HepG2 (cell line): ENCODE measurements around the gene C19orf18. TPM values are rescaled to one million over a fixed set of nuclear protein-coding genes. Genes with fewer than 3 reads are reported as not detected.

Source experiments
- ATF2 ChIP-seq: sonication (generic); formaldehyde crosslinking; IDR thresholded peaks from 2 replicates; pipeline ENCODE4 v1.4.0; 2020; ENCODE audit warnings: missing genetic modification reagents
- CBX1 ChIP-seq: IDR thresholded peaks from one replicate; pipeline ENCODE4 v1.6.1; 2016; ENCODE audit warnings: antibody characterized with exemption, low read depth
- CBX5 ChIP-seq: sonication (generic); formaldehyde crosslinking; IDR thresholded peaks from 2 replicates; pipeline ENCODE4 v1.4.0; 2020; ENCODE audit warnings: missing genetic modification reagents, borderline replicate concordance
- ETS1 ChIP-seq: sonication (generic); formaldehyde crosslinking; IDR thresholded peaks from 2 replicates; pipeline ENCODE4 v1.4.0; 2020; ENCODE audit warnings: missing genetic modification reagents
- FOXA1 ChIP-seq, 2 experiments: fragments of 450-650 bp in 1 of 2; sonication (generic) in 1 of 2; formaldehyde crosslinking in 1 of 2; IDR thresholded peaks; 2 replicates each; pipeline versions ENCODE4 v1.4.0 to v1.6.1; 2016 to 2020; ENCODE audit warnings: missing genetic modification reagents in 1 of 2
- FOXJ3 ChIP-seq: sonication (generic); formaldehyde crosslinking; IDR thresholded peaks from 2 replicates; pipeline ENCODE4 v1.4.0; 2020; ENCODE audit warnings: missing genetic modification reagents, mild to moderate bottlenecking, borderline replicate concordance
- HMGXB3 ChIP-seq: sonication (generic); formaldehyde crosslinking; IDR thresholded peaks from 2 replicates; pipeline ENCODE4 v1.4.0; 2020; ENCODE audit warnings: missing genetic modification reagents, borderline replicate concordance
- MAZ ChIP-seq, 2 experiments: sonication (generic) in 1 of 2; formaldehyde crosslinking in 1 of 2; IDR thresholded peaks; 2 replicates each; pipeline versions ENCODE4 v1.5.0 to v1.6.1; 2012 to 2020; ENCODE audit warnings: low read depth in 2 of 2, mild to moderate bottlenecking in 2 of 2, borderline replicate concordance in 1 of 2, improper control_type of control experiment in 1 of 2, low read length in 1 of 2, missing genetic modification reagents in 1 of 2, moderate library complexity in 1 of 2
- NR2C2 ChIP-seq: sonication (generic); formaldehyde crosslinking; IDR thresholded peaks from 2 replicates; pipeline ENCODE4 v1.4.0; 2020; ENCODE audit warnings: missing genetic modification reagents, mild to moderate bottlenecking, moderate library complexity, borderline replicate concordance
- POGZ ChIP-seq: sonication (generic); formaldehyde crosslinking; IDR thresholded peaks from 2 replicates; pipeline ENCODE4 v1.4.0; 2020; ENCODE audit warnings: mild to moderate bottlenecking, missing genetic modification reagents
- RBAK ChIP-seq: sonication (generic); formaldehyde crosslinking; IDR thresholded peaks from 2 replicates; pipeline ENCODE4 v1.5.1; 2020; ENCODE audit warnings: mild to moderate bottlenecking, missing genetic modification reagents
- TRAFD1 ChIP-seq: sonication (generic); formaldehyde crosslinking; IDR thresholded peaks from 2 replicates; pipeline ENCODE4 v1.5.1; 2020; ENCODE audit warnings: missing genetic modification reagents, mild to moderate bottlenecking, borderline replicate concordance
- ZBTB3 ChIP-seq: sonication (generic); formaldehyde crosslinking; IDR thresholded peaks from 2 replicates; pipeline ENCODE4 v1.4.0; 2020; ENCODE audit warnings: low read depth, mild to moderate bottlenecking, moderate library complexity, missing genetic modification reagents, borderline replicate concordance
- ZMAT3 ChIP-seq: sonication (generic); formaldehyde crosslinking; conservative IDR thresholded peaks from 2 replicates; pipeline ENCODE4 v1.7.0; 2021; ENCODE audit warnings: missing genetic modification reagents
- ZNF10 ChIP-seq: sonication (generic); formaldehyde crosslinking; IDR thresholded peaks from 2 replicates; pipeline ENCODE4 v1.4.0; 2020; ENCODE audit warnings: mild to moderate bottlenecking, low read depth, missing genetic modification reagents, borderline replicate concordance
- ZNF264 ChIP-seq: sonication (generic); formaldehyde crosslinking; IDR thresholded peaks from 2 replicates; pipeline ENCODE4 v1.4.0; 2020; ENCODE audit warnings: missing genetic modification reagents
- ZNF740 ChIP-seq: sonication (generic); formaldehyde crosslinking; IDR thresholded peaks from 2 replicates; pipeline ENCODE4 v1.4.0; 2020; ENCODE audit warnings: missing genetic modification reagents
- ZSCAN12 ChIP-seq: sonication (generic); formaldehyde crosslinking; IDR thresholded peaks from 2 replicates; pipeline ENCODE4 v1.9.0; 2021; ENCODE audit warnings: mild to moderate bottlenecking, missing genetic modification reagents
- polyA plus RNA-seq, 8 experiments: library from polyadenylated mRNA; depleted of rRNA in 3 of 8; stranded (reverse) in 7 of 8; unstranded in 1 of 8; fragments of >200 nt; fragmentation: Illumina TruSeq in 4 of 8; extraction: Trizol in 4 of 8; gene quantifications; 2 replicates each; pipeline versions ENCODE4 v1.2.1 to v1.2.3, GENCODE V29; 2011 to 2016; ENCODE audit warnings: low read depth in 4 of 8, missing spikeins in 1 of 8, mixed read lengths in 1 of 8; ENCODE audit not compliant: insufficient read depth in 1 of 8
- total RNA-seq, 5 experiments: library from RNA; depleted of rRNA; stranded (reverse); fragments of >200 nt; fragmentation: Illumina TruSeq; extraction: Trizol; gene quantifications; 2 replicates each; pipeline ENCODE4 v1.2.3, GENCODE V29; 2016; ENCODE audit warnings: low read depth in 1 of 5

The C19orf18 gene
- total and polyA plus RNA-seq, 2 of the 13 experiments (the other 11 are each of a cell fraction or from before 2014, with no cell fraction given) = 0.38 to 0.55 TPM

- TF ChIP-seq ZNF740 (CRISPR knock-in tag) (no peak), ZNF10 (CRISPR knock-in tag) (no peak), POGZ (CRISPR knock-in tag) (peak; percentile 97), HMGXB3 (CRISPR knock-in tag) (peak; percentile 85), ZSCAN12 (CRISPR knock-in tag) (no peak), ATF2 (CRISPR knock-in tag) (peak; percentile 59), CBX5 (peak; percentile 94), TRAFD1 (CRISPR knock-in tag) (no peak), MAZ (IDR thresholded peaks at IDR 0.05; ENCODE audit: borderline replicate concordance, low read depth, low read length) (peak; percentile 88; the same call in 1 of the 2 replicates), MAZ (CRISPR knock-in tag; IDR thresholded peaks at IDR 0.05; ENCODE audit: low read depth) (peak; percentile 65), ZBTB3 (CRISPR knock-in tag) (no peak), FOXA1 (IDR thresholded peaks at IDR 0.05) (no peak), FOXA1 (CRISPR knock-in tag; IDR thresholded peaks at IDR 0.05) (no peak), ZMAT3 (peak; percentile 82; the same call in 1 of the 2 replicates), RBAK (CRISPR knock-in tag) (no peak), ZNF264 (peak; percentile 37; the same call in 1 of the 2 replicates), CBX1 (peak; percentile 93), FOXJ3 (no peak), NR2C2 (CRISPR knock-in tag) (peak; percentile 85), ETS1 (no peak)
Observed at GRCh38 chr19:57947419-57948134, 26.8 kb downstream of the C19orf18 start, which contains the start of gene ZNF256 (continued).
